LoVo (cell line): Measurements from ENCODE around the gene PROS1.
"Not testable (repeated sequence)": the region's sequence is repeated elsewhere in the genome, so short reads cannot be mapped to it uniquely, and the experiment has no call there.

Experiments
- DNase-seq: peaks from one replicate; pipeline ENCODE4 v3.0.0-alpha.2; 2016; ENCODE audit warnings: low spot score

The PROS1 gene

GRCh38 chr3:93873412-93873811 is 100.3 kb downstream of the PROS1 start:
- DNase-seq, result not testable (repeated sequence)

- DNase-seq, result no peak
Observed at GRCh38 chr3:93867425-93867824, 106.3 kb downstream of the PROS1 start.

DNA sequence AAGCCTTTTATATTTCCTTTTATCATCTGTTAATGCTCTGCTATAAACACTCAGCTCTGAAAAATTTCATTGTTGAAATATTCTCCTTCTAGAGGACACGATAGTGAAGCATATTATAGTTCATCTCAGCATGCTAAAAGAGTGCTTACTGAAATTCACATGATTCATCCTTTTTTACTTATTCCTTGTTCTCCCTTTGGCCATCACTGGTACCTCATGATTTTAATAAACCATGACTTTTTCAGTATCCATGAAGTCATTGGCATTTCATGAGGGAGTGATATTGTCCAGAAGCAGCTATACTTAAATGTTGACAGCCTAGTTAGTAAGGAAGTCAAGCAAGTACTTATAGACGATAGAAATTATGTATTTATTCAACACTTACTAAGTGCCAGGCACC is 112.7 kb downstream of the PROS1 start:
- DNase-seq, result no peak

- DNase-seq, result no peak
Observed at GRCh38 chr3:93855401-93855800, 118.3 kb downstream of the PROS1 start.

DNA sequence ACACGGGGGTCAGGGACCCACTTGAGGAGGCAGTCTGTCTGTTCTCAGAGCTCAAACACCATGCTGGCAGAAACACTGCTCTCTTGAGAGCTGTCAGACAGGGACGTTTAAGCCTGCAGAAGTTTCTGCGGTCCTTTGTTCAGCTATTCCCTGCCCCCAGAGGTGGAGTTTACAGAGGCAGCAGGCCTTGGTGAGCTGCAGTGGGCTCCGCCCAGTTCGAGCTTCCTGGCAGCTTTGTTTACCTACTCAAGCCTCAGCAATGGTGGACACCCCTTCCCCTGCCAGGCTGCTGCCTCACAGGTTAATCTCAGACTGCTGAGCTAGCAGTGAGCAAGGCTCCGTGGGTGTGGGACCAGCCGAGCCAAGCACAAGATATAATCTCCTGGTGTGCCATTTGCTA is 121.5 kb downstream of the PROS1 start:
- DNase-seq, result not testable (repeated sequence)

DNA sequence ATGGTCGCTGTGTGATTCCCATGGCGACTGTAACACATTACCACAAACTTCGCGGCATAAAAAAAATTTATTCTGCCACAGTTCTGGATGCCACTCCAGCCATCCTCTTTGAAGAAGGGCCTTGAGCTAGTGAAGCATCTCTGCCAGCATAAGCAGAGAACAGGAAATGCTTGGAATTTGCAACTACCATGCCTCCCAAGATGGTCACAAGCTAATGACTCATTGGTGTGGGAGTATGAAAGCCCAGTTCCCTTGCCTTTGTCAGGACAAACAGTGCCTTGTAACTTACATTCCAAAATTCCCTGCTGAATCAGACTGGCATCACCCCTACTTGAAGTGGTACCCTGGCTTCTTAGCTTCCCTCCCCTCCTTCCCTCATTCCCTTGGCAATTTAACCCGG is 129.7 kb downstream of the PROS1 start:
- no peak for DNase-seq

DNA sequence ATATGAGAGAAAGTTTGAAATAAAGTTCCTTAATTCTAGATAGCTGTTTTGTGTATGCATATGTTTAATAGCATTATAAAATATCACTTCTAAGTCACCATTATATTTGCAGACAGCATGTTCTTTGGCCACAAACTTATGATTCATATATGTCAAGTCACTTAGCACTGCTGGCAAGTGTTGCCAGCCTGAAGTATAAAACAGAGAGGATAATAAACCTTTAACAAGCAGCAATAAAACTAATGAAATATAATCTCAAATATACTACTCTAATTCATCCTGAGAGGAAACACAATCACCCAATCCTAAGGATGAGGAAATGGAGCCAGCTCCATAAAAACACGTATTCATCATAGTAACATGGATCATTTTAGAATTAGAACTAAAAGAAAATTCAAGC is 134.5 kb downstream of the PROS1 start:
- DNase-seq, result not testable (repeated sequence)
